T1000 (cell line): Measurements from ENCODE around the gene GRIK2.
"Not testable (repeated sequence)": the region's sequence is repeated elsewhere in the genome, so short reads cannot be mapped to it uniquely, and the experiment has no call there.

Source experiments
- DNase-seq: peaks from one replicate; lab custom pipeline; 2025; ENCODE audit warnings: mixed read lengths; lab: John Stamatoyannopoulos, UW

GRIK2 gene

GRCh38 chr6:102015431-102015830 lies 621.9 kb downstream of the GRIK2 start:
- DNase-seq = no peak

GRCh38 chr6:102022281-102022680 lies 628.8 kb downstream of the GRIK2 start:
- no peak for DNase-seq

- no peak for DNase-seq
Observed at GRCh38 chr6:102022803-102023202, 629.3 kb downstream of the GRIK2 start.

GRCh38 chr6:102023977-102024657 lies 630.6 kb downstream of the GRIK2 start:
- DNase-seq = no peak

- no peak for DNase-seq
Observed at GRCh38 chr6:102026649-102027048, 633.1 kb downstream of the GRIK2 start.

GRCh38 chr6:102028176-102028575 lies 634.7 kb downstream of the GRIK2 start:
- no peak for DNase-seq

- DNase-seq = no peak
Observed at GRCh38 chr6:102038964-102039363, 645.5 kb downstream of the GRIK2 start.

GRCh38 chr6:102039441-102039840 lies 645.9 kb downstream of the GRIK2 start:
- no peak for DNase-seq

GRCh38 chr6:102051001-102051400 lies 657.5 kb downstream of the GRIK2 start:
- DNase-seq = no peak

- DNase-seq = no peak
Observed at GRCh38 chr6:102051720-102052119, 658.2 kb downstream of the GRIK2 start.

- no peak for DNase-seq
Observed at GRCh38 chr6:102064142-102064541, 670.6 kb downstream of the GRIK2 start.

GRCh38 chr6:102066301-102066700 lies 672.8 kb downstream of the GRIK2 start:
- no peak for DNase-seq

GRCh38 chr6:102068349-102068929 lies 674.9 kb downstream of the GRIK2 start:
- no peak for DNase-seq

GRCh38 chr6:102075539-102075938 lies 682.0 kb downstream of the GRIK2 start:
- no peak for DNase-seq

- DNase-seq = no peak
Observed at GRCh38 chr6:102085257-102085656, 691.7 kb downstream of the GRIK2 start.

GRCh38 chr6:102088160-102088559 lies 694.7 kb downstream of the GRIK2 start:
- DNase-seq = not testable (repeated sequence)

- no peak for DNase-seq
Observed at GRCh38 chr6:102114402-102114801, 720.9 kb downstream of the GRIK2 start.

- no peak for DNase-seq
Observed at GRCh38 chr6:102115911-102116310, 722.4 kb downstream of the GRIK2 start.

- no peak for DNase-seq
Observed at GRCh38 chr6:102118034-102118433, 724.5 kb downstream of the GRIK2 start.
